ENCODE results near the gene EMC10. TPM values are rescaled to one million over a fixed set of nuclear protein-coding genes. Genes with fewer than 3 reads are reported as not detected.

The EMC10 gene
- total and polyA plus RNA-seq, 2 experiments from 2014 or later: 35.6 to 160 TPM

DNA sequence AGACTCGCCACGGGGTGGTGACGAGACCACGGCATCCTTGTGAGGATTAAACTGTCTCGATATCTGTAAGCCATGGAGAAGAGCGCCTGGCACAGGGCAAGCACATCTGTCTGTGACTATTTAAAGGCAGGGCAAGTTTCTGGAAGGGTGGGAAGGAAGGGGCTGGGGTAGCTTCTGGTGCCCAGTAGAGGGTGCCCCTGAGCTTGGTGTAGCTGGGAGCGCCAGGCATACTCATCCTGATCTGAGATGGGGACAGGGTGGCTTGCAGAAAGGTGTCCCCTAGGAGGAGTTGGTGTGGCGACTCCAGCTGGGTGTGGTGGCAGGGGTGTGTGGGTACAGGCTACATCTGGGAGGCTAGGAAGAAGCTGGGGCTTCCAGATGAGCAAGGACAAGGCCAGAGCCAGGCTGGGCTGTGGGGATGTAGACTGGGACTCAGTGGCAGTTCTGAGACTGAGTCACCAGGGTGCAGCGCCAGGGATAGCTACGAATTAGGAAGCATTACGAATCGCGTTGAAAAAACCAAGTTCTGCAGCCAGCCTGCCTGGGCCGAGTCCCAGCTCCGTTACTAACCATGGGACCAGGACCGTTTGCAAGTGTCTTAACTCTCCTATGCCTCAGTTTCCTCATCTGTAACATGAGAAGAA is 60.5 kb downstream of the EMC10 start:
- no peak overlapping the region for H3K4me3 ChIP-seq
- no peak overlapping the region for H3K4me2 ChIP-seq
- H3K9me2 ChIP-seq (replicated peaks; ENCODE audit: insufficient read depth): no peaks in the 10 kb centered on the region
- 94% methylated on average over 16 of the region's 16 CpGs for WGBS (ENCODE audit: low lambda C conversion rate, missing lambda C conversion rate)
- H3K79me2 ChIP-seq: no peaks in the 10 kb centered on the region
- H4K20me1 ChIP-seq (ENCODE audit: insufficient read depth, poor library complexity, severe bottlenecking): no peaks in the 10 kb centered on the region
- H3K9me3 ChIP-seq (ENCODE audit: low read depth): peaks cover 4% of the 10 kb centered on the region
- no peaks in the 10 kb centered on the region for H3K4me1 ChIP-seq (ENCODE audit: insufficient read depth)
- H3K27ac ChIP-seq: no peak overlapping the region
- no peaks in the 10 kb centered on the region for H3K36me3 ChIP-seq (replicated peaks; ENCODE audit: insufficient read depth, low read depth)
- TF ChIP-seq EZH2 (IDR thresholded peaks at IDR 0.05; ENCODE audit: borderline replicate concordance): no peak
- no peak for TF ChIP-seq EZH2phosphoT487 (IDR thresholded peaks at IDR 0.05; ENCODE audit: low read depth, severe bottlenecking, unreplicated experiment)
- TF ChIP-seq, protein P1, sequence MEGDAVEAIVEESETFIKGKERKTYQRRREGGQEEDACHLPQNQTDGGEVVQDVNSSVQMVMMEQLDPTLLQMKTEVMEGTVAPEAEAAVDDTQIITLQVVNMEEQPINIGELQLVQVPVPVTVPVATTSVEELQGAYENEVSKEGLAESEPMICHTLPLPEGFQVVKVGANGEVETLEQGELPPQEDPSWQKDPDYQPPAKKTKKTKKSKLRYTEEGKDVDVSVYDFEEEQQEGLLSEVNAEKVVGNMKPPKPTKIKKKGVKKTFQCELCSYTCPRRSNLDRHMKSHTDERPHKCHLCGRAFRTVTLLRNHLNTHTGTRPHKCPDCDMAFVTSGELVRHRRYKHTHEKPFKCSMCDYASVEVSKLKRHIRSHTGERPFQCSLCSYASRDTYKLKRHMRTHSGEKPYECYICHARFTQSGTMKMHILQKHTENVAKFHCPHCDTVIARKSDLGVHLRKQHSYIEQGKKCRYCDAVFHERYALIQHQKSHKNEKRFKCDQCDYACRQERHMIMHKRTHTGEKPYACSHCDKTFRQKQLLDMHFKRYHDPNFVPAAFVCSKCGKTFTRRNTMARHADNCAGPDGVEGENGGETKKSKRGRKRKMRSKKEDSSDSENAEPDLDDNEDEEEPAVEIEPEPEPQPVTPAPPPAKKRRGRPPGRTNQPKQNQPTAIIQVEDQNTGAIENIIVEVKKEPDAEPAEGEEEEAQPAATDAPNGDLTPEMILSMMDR (IDR thresholded peaks at IDR 0.05; ENCODE audit: poor library complexity): no peak
- DNase-seq (ENCODE audit: low spot score): no peak
- no peaks in the 10 kb centered on the region for H3K27me3 ChIP-seq
- H2AFZ ChIP-seq: no peak overlapping the region

DNA sequence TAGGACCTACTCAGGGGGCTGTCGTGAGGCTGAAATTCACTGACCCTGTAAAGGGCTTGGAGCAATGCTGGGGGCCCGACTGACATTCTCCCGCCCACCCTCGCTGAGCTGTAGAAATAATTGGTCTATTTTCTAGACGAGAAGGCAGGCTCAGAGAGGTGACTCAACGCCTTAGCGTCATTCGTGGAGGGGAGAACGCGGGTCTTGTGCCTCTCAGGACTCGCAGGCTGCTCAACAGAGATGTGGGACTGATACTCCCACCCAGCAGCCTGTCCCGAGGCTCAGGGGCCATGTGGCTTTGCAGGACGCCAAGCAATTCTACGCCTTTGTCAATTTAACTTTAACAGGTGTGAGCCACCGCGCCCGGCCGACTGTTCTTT is 61.0 kb downstream of the EMC10 start:
- no peak for DNase-seq (ENCODE audit: low spot score)
- Histone ChIP-seq H3K4me1 (ENCODE audit: insufficient read depth) (no peaks in the 10 kb centered on the region), H3K4me3 (no peak overlapping the region), H3K79me2 (no peaks in the 10 kb centered on the region), H4K20me1 (ENCODE audit: insufficient read depth, poor library complexity, severe bottlenecking) (no peaks in the 10 kb centered on the region), H2AFZ (no peak overlapping the region), H3K36me3 (replicated peaks; ENCODE audit: insufficient read depth, low read depth) (no peaks in the 10 kb centered on the region), H3K9me2 (replicated peaks; ENCODE audit: insufficient read depth) (no peaks in the 10 kb centered on the region), H3K4me2 (no peak overlapping the region), H3K27me3 (no peaks in the 10 kb centered on the region), H3K9me3 (ENCODE audit: low read depth) (peaks cover 4% of the 10 kb centered on the region), H3K27ac (no peak overlapping the region)
- WGBS (ENCODE audit: low lambda C conversion rate, missing lambda C conversion rate): 77% methylated on average over 18 of the region's 18 CpGs
- TF ChIP-seq, protein P1 (IDR thresholded peaks at IDR 0.05; ENCODE audit: poor library complexity): no peak
- TF ChIP-seq EZH2 (IDR thresholded peaks at IDR 0.05; ENCODE audit: borderline replicate concordance): no peak
- no peak for TF ChIP-seq EZH2phosphoT487 (IDR thresholded peaks at IDR 0.05; ENCODE audit: low read depth, severe bottlenecking, unreplicated experiment)

GRCh38 chr19:50537769-50538230 is 61.5 kb downstream of the EMC10 start:
- H3K4me2 ChIP-seq: no peak overlapping the region
- 19% methylated on average over 15 of the region's 15 CpGs for WGBS (ENCODE audit: low lambda C conversion rate, missing lambda C conversion rate)
- no peaks in the 10 kb centered on the region for H3K4me1 ChIP-seq (ENCODE audit: insufficient read depth)
- H2AFZ ChIP-seq: no peak overlapping the region
- TF ChIP-seq, protein P1 (IDR thresholded peaks at IDR 0.05; ENCODE audit: poor library complexity): peak; percentile 74
- TF ChIP-seq EZH2phosphoT487 (IDR thresholded peaks at IDR 0.05; ENCODE audit: low read depth, severe bottlenecking, unreplicated experiment): no peak
- peak; percentile 91 for DNase-seq (ENCODE audit: low spot score)
- no peaks in the 10 kb centered on the region for H3K9me2 ChIP-seq (replicated peaks; ENCODE audit: insufficient read depth)
- no peak overlapping the region for H3K27ac ChIP-seq
- no peaks in the 10 kb centered on the region for H3K9me3 ChIP-seq (ENCODE audit: low read depth)
- H3K79me2 ChIP-seq: no peaks in the 10 kb centered on the region
- no peak overlapping the region for H3K4me3 ChIP-seq
- H4K20me1 ChIP-seq (ENCODE audit: insufficient read depth, poor library complexity, severe bottlenecking): no peaks in the 10 kb centered on the region
- H3K27me3 ChIP-seq: no peaks in the 10 kb centered on the region
- H3K36me3 ChIP-seq (replicated peaks; ENCODE audit: insufficient read depth, low read depth): no peaks in the 10 kb centered on the region

Other genes with a start within 250 kb of the EMC10 start
- 0.24 and 0.40 TPM in 2 replicates for gene KCNC3, start 147.1 kb upstream of the EMC10 start, total RNA-seq
- gene KCNC3, start 147.1 kb upstream of the EMC10 start, polyA plus RNA-seq: 1.5 and 1.6 TPM in 2 replicates
- gene NAPSA, start 110.9 kb upstream of the EMC10 start, total RNA-seq: 7.3 and 12.4 TPM in 2 replicates
- gene NAPSA, start 110.9 kb upstream of the EMC10 start, polyA plus RNA-seq: 2.7 and 12.1 TPM in 2 replicates
- 41.4 and 53.2 TPM in 2 replicates for gene NR1H2, start 100.0 kb upstream of the EMC10 start, total RNA-seq
- gene NR1H2, start 100.0 kb upstream of the EMC10 start, polyA plus RNA-seq: 55.9 and 62.9 TPM in 2 replicates
- 13.6 and 18.2 TPM in 2 replicates for gene POLD1, start 92.2 kb upstream of the EMC10 start, total RNA-seq
- 32.6 and 40.4 TPM in 2 replicates for gene POLD1, start 92.2 kb upstream of the EMC10 start, polyA plus RNA-seq
- gene SPIB, start 57.6 kb upstream of the EMC10 start, total RNA-seq: 2.8 TPM in 2 replicates
- gene SPIB, start 57.6 kb upstream of the EMC10 start, polyA plus RNA-seq: 0.63 and 1.7 TPM in 2 replicates
- gene MYBPC2, start 43.6 kb upstream of the EMC10 start, total RNA-seq: 0.07 and 0.16 TPM in 2 replicates
- 0.04 TPM in 1 of 2 replicates, not detected in the other for gene MYBPC2, start 43.6 kb upstream of the EMC10 start, polyA plus RNA-seq
- gene GARIN5A, start 341 bp downstream of the EMC10 start, total RNA-seq: 2.7 and 5.0 TPM in 2 replicates
- 10.4 and 11.5 TPM in 2 replicates for gene GARIN5A, start 341 bp downstream of the EMC10 start, polyA plus RNA-seq
- gene JOSD2, start 34.7 kb downstream of the EMC10 start, total RNA-seq: 19.0 and 28.1 TPM in 2 replicates
- 81.8 and 82.9 TPM in 2 replicates for gene JOSD2, start 34.7 kb downstream of the EMC10 start, polyA plus RNA-seq
- gene ASPDH, start 37.4 kb downstream of the EMC10 start, total RNA-seq: 9.0 and 9.2 TPM in 2 replicates
- 5.2 and 7.4 TPM in 2 replicates for gene ASPDH, start 37.4 kb downstream of the EMC10 start, polyA plus RNA-seq
- gene LRRC4B, start 91.9 kb downstream of the EMC10 start, total RNA-seq: 6.0 and 7.7 TPM in 2 replicates
- 1.8 and 2.1 TPM in 2 replicates for gene LRRC4B, start 91.9 kb downstream of the EMC10 start, polyA plus RNA-seq
- 0.48 and 1.5 TPM in 2 replicates for gene SYT3, start 163.4 kb downstream of the EMC10 start, total RNA-seq
- gene SYT3, start 163.4 kb downstream of the EMC10 start, polyA plus RNA-seq: 2.2 and 4.3 TPM in 2 replicates
- gene C19orf81, start 172.9 kb downstream of the EMC10 start, total RNA-seq: 2.2 and 4.1 TPM in 2 replicates
- 12.4 and 14.7 TPM in 2 replicates for gene C19orf81, start 172.9 kb downstream of the EMC10 start, polyA plus RNA-seq
- gene SHANK1, start 243.3 kb downstream of the EMC10 start, total RNA-seq: 0.24 and 2.3 TPM in 2 replicates
- 0.56 and 1.4 TPM in 2 replicates for gene SHANK1, start 243.3 kb downstream of the EMC10 start, polyA plus RNA-seq
- 27.6 and 30.3 TPM in 2 replicates for gene CLEC11A, start 246.9 kb downstream of the EMC10 start, total RNA-seq
- gene CLEC11A, start 246.9 kb downstream of the EMC10 start, polyA plus RNA-seq: 72.4 and 111 TPM in 2 replicates